Ovary (tissue), 9 donors: ENCODE data around the gene ZNF92. TPM values are rescaled to one million over a fixed set of nuclear protein-coding genes. Genes with fewer than 3 reads are reported as not detected.

ENCODE experiments used
- DNase-seq, 5 donors: peaks; one replicate each; pipeline ENCODE4 v3.0.0-alpha.2; 2019 to 2020
- H3K27ac ChIP-seq, 2 donors: fragments of 200-600 bp; one replicate each; pipeline versions ENCODE4 v1.5.1 to v1.8.0; 2019 to 2022
- H3K27me3 ChIP-seq: fragments of 200-600 bp; one replicate; pipeline ENCODE4 v1.8.0; 2022
- H3K36me3 ChIP-seq: fragments of 200-600 bp; sonication (generic); one replicate; pipeline ENCODE4 v1.5.1; 2019
- H3K4me1 ChIP-seq: one replicate; pipeline ENCODE4 v1.8.1; 2013; ENCODE audit warnings: mild to moderate bottlenecking, moderate library complexity; ENCODE audit not compliant: insufficient read depth
- H3K4me3 ChIP-seq: fragments of 200-600 bp; sonication (generic); one replicate; pipeline ENCODE4 v1.5.1; 2017
- H3K9me3 ChIP-seq, 2 donors: fragments of 200-600 bp in 1 of 2; sonication (generic) in 1 of 2; one replicate each; pipeline versions ENCODE4 v1.5.1 to v1.8.1; 2013 to 2019; ENCODE audit warnings: mild to moderate bottlenecking in 1 of 2, moderate library complexity in 1 of 2
- EP300 ChIP-seq: sonication (generic); formaldehyde crosslinking; IDR thresholded peaks from one replicate; pipeline ENCODE4 v1.6.1; 2017; ENCODE audit warnings: antibody characterized with exemption
- POLR2A ChIP-seq: fragments of 450-650 bp; IDR thresholded peaks from one replicate; pipeline ENCODE4 v1.6.1; 2017; ENCODE audit warnings: antibody characterized with exemption, mild to moderate bottlenecking, moderate library complexity
- WGBS, 3 donors: extraction: QIAGEN DNeasy Blood & Tissue Kit in 1 of 3; methylation state at CpG; one replicate each; pipeline versions ENCODE4 v1.1.5 to v1.1.7; 2013 to 2017; 5-methylcytosine and 5-hydroxymethylcytosine counted together
- intact Hi-C, 4 donors: fragments of 100-400 bp; cut with DNase I; formaldehyde crosslinking; loops; one replicate each; pipeline versions ENCODE4 v1.11.0 to v1.15.1; 2022 to 2023
- polyA plus RNA-seq, 2 donors: library from polyadenylated mRNA; stranded (reverse); fragments of 200-250 nt in 1 of 2; fragments of 350-450 nt in 1 of 2; fragmentation: Illumina TruSeq in 1 of 2; extraction: RNeasy Lipid Tissue Mini Kit (QIAGEN cat#74804) in 1 of 2; gene quantifications; one replicate each; pipeline ENCODE4 v1.2.3, GENCODE V29; 2013 to 2014
- total RNA-seq, 7 donors: library from RNA; depleted of rRNA in 2 of 7; stranded (reverse); fragments of >200 nt in 2 of 7; fragmentation: NEBNext Ultra II Directional in 3 of 7; extraction: Animal tissue kit (Norgen Biotek cat#: 25700) in 3 of 7; gene quantifications; one replicate each; pipeline versions ENCODE4 v1.1.0 to v1.2.4, GENCODE V29; 2016 to 2023
- TF ChIP-seq, protein P1 (sequence below), 3 donors: fragments of 450-650 bp in 2 of 3; fragments of 200-600 bp in 1 of 3; IDR thresholded peaks; one replicate each; pipeline versions ENCODE4 v1.5.1 to v1.8.0; 2016 to 2022; ENCODE audit warnings: antibody characterized with exemption in 3 of 3, mild to moderate bottlenecking in 1 of 3
- donor health status: DM: no; HTN: no; CAD: no; lungs with moderate emphysema.
- donor health status: DM: no; HTN: no; CAD: no.
- donor health status: Bipolar disorder and iron deficiency.
- donor health status: DM: yes; HTN: yes; CAD: no.
- donor health status: DM: no; HTN: no; CAD: no.
- donor health status: DM: yes; HTN: yes; CAD: no.

The ZNF92 gene
- total and polyA plus RNA-seq, 9 donors = 4.8 to 12.6 (median 7.6) TPM

DNA sequence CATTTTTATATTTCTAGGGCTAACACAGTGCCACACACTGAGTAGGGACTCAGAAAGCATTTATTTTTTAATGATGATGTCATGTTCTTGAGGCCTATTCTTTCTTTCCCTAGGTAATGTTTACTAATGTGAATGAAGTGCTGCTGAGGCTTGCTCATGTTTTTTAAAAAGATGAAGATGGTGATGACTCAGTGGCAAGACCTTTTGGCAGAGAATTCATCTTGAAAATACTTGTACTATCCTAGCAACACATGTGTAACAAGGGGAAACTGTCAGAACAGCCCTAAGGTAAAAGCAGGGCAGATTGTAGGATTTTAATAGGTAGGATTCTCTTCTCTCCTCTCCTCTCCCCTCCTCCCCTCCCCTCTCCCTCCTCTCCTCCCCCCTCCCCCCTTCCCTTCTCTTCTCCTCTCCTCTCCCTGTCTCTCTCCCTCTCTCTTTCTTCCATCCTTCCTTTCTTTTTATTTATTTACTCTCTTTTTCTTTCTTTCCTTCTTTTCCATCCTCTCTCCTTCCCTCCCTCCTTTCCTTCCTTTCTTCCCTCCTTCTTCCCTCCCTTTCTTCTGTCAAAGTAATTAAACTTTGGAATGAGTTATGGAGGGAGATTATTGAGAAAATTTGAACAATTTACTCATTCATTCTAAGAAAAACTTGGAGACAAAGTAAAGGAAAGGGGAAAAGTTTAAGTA is 75.3 kb downstream of the ZNF92 start:
- H3K9me3 ChIP-seq = no peaks in the 10 kb centered on the region

GRCh38 chr7:65449505-65449852 is 75.8 kb downstream of the ZNF92 start:
- TF ChIP-seq POLR2A (no peak), EP300 (no peak)
- TF ChIP-seq, protein P1, sequence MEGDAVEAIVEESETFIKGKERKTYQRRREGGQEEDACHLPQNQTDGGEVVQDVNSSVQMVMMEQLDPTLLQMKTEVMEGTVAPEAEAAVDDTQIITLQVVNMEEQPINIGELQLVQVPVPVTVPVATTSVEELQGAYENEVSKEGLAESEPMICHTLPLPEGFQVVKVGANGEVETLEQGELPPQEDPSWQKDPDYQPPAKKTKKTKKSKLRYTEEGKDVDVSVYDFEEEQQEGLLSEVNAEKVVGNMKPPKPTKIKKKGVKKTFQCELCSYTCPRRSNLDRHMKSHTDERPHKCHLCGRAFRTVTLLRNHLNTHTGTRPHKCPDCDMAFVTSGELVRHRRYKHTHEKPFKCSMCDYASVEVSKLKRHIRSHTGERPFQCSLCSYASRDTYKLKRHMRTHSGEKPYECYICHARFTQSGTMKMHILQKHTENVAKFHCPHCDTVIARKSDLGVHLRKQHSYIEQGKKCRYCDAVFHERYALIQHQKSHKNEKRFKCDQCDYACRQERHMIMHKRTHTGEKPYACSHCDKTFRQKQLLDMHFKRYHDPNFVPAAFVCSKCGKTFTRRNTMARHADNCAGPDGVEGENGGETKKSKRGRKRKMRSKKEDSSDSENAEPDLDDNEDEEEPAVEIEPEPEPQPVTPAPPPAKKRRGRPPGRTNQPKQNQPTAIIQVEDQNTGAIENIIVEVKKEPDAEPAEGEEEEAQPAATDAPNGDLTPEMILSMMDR (IDR thresholded peaks at IDR 0.05) = no peak
- H3K27me3 ChIP-seq = no peaks in the 10 kb centered on the region
- no peak for DNase-seq
- H3K9me3 ChIP-seq = no peaks in the 10 kb centered on the region
- H3K4me3 ChIP-seq = no peak overlapping the region
- intact Hi-C loops = no loop called here
- no peaks in the 10 kb centered on the region for H3K4me1 ChIP-seq
- 4 to 7% (median 5%) methylated on average over 2 of the region's 2 CpGs for WGBS, 3 donors
- H3K27ac ChIP-seq = no peak overlapping the region
- no peaks in the 10 kb centered on the region for H3K36me3 ChIP-seq

More for the DNA sequence above, 75.3 kb downstream of the ZNF92 start:
- intact Hi-C loops = no loop called here
- TF ChIP-seq, protein P1 (IDR thresholded peaks at IDR 0.05) = no peak
- TF ChIP-seq POLR2A (no peak), EP300 (no peak)
- Histone ChIP-seq H3K4me3 (no peak overlapping the region), H3K36me3 (no peaks in the 10 kb centered on the region), H3K4me1 (no peaks in the 10 kb centered on the region), H3K27me3 (no peaks in the 10 kb centered on the region), H3K27ac (no peak overlapping the region)
- DNase-seq = no peak
